GM19468 (cell line): Measurements from ENCODE around the gene ENTPD7.
A peak's percentile ranks its signal among the peaks of the same experiment; 100 is the strongest.
"Not testable (repeated sequence)": the region's sequence is repeated elsewhere in the genome, so short reads cannot be mapped to it uniquely, and the experiment has no call there.

Experiments used
- ATAC-seq: cut with Tn5 transposase; IDR thresholded peaks from one replicate; pipeline ENCODE4 v1.9.1; 2021; ENCODE audit warnings: mild to moderate bottlenecking, moderate library complexity, moderate number of reproducible peaks; ENCODE audit not compliant: unreplicated experiment; ENCODE audit errors: extremely low read depth

Gene ENTPD7

DNA sequence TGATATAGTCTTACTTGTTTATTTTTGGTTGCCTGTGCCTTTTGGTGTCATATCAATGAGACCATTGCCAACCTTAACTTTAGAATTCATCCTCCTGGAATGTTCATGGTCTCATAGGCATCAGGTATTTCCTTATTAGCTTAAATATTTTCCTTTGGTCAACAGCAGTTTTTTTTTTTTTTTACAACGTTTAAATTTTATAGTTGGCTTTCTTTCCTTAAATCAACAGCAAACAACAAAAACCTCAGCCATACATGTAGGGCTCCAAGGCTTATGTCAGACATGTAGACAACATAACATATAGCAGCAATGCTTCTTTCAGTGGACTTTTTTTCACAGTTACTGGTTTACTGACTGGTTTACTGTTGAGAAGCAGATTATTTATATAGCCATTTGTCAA is 22.7 kb downstream of the ENTPD7 start:
- ATAC-seq: no peak

DNA sequence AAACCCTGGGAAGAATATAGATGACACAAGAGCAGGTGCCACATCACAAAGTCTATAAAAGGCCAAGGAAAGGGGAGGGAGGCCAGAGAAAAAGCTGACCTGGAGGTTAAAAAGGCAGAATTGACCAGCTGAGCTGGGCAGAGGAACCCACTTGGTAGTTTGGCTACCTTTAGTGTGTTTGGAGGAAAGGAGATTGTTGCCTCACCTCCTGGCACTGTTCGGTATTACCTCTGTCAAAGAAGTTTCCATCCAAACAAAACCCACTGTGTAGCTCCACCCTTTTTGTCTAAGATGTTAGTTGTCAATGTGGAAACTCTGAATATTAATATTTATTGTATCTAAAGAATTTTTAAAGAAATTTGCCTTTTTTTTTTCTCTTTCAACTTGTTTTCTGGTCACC is 23.4 kb downstream of the ENTPD7 start:
- no peak for ATAC-seq

GRCh38 chr10:99685597-99685967 is 26.3 kb downstream of the ENTPD7 start:
- ATAC-seq: peak; percentile 69

DNA sequence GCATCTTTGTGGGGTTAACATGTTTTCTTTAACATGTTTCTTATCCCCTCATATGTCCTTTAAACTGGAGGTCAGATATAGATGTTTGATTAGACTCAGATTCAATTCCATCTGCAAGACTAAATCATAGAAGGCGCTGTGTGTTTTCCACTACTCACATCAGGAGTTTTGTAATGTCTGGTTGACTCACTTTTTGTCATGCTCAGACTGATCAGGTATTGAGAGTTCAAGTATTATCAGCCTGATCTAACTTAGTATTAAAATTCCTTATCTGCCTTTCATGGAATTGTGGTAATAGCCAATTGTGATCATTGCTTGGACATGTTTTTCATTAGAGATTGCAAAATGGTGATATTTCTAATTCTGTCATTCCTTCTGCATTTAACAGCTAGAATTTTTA is 30.2 kb downstream of the ENTPD7 start:
- no peak for ATAC-seq

- no peak for ATAC-seq
Observed at GRCh38 chr10:99693933-99694583, 34.7 kb downstream of the ENTPD7 start.

GRCh38 chr10:99695761-99696160 is 36.5 kb downstream of the ENTPD7 start:
- no peak for ATAC-seq

DNA sequence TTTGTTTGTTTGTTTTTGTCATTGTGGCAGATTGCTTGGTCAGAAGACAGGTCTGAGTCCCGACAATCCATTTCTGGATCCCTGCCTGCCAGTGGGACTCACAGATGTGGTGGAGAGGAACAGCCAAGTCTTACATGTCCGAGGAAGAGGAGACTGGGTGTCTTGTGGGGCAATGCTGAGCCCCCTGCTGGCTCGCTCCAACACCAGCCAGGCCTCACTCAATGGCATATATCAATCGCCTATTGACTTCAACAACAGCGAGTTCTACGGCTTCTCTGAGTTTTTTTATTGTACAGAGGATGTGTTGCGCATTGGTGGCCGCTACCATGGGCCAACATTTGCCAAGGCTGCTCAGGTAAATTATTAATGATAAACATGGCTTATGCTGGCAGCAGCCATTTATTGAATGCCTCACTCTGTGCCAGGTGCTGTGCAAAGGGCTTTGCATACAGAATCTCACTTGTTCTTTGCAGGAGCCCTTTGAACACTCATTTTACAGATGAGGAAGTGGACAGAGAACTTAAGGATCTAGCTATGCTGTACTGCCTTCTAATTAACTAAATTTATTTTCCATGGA is 39.3 kb downstream of the ENTPD7 start:
- no peak for ATAC-seq

DNA sequence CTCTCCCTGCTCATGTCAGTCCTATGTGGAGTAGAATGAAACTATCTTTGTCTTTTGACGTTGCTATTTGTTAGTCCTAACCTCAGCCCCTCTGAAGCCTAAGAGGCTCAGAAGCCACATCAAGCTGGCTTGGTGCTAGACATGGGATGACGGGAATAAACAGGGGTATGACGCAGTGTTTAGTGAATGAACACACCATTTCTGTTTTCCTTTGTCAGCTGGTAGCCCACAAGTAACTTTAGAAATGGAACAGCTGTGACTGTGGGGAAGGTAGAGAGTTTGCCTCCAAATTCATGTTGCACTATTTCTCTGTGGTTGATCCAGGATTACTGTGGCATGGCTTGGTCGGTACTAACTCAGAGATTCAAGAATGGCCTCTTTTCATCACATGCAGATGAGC is 41.3 kb downstream of the ENTPD7 start:
- ATAC-seq: no peak

DNA sequence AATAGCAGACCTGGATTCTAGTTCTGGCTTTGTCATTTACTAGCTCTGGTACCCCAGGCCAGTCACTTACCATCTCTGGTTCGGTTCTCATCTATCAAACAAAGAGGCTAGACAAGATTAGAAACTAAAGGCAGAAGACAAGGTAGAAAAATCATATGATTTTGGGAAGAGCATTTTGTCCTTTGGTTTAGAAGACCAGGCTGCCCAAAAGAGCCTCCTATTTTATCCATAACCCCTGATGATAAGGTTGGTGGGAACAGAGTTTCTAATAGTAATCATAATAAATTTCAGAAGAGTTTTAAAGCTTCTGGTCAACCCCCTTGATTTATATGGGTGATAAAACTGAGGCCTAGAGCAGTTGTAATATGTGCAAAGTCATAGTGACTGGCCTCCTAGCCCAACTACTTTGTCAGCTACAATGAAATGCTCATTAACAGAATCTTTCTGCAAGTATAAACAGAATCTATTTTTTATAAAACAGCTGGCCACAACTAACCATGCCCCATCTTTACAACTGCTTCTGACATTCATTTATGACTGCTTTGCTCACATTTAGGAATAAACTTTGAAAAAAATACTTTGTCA is 49.2 kb downstream of the ENTPD7 start:
- no peak for ATAC-seq

DNA sequence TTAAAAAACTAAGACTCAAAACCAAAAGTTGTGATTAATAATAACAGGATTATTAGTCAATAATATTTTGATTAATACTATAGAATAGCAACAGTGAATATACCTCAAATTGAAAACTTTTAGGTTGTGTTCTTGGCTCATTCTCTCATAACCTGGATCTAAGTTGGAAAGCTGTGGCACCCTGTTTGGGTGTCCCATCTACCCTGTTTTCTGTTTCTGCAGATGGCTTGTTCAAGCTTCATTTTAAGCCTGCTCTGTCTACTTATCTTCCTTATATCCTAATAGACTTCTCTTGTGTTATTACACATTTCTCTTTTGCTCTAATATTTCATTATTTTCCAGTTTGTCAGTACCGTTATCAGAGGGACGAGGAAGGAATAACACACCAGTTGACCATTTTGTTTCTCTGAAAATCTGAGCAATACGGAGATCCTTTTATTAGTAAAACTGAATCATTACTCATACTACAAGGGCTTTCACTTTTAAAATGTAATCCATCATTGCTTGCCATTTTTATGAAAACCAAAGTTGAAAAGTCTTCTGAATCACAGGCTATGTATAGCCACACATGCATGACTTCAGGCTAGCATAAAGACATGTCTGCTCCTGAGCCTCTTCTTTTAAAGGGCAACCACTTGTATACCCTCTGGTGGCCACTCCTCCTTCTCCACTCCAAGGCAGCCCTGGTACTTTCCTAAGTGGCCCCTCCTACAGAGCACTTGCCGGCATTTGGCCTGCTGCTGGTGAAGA is 50.3 kb downstream of the ENTPD7 start:
- ATAC-seq: no peak

GRCh38 chr10:99711129-99711719 is 51.9 kb downstream of the ENTPD7 start:
- peak; percentile 52 for ATAC-seq

DNA sequence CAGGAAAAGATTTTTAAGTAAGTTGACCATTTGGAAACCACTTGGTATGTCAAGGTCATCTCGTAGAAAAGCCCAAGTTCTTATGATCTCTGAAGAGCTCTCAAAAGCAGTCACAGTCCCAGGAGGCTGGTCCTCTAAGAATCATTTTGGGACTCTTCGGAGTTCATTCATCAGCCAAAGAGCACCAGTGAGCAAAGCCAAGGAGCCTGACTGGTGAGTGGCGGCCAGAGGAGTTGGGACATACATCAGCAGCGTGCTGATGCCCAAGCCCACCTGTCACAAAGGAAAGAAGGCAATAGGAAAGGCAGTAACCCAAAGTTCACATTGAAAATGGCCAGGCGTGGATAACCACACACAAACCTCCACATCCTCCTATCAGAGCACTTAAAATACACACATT is 55.1 kb downstream of the ENTPD7 start:
- no peak for ATAC-seq

DNA sequence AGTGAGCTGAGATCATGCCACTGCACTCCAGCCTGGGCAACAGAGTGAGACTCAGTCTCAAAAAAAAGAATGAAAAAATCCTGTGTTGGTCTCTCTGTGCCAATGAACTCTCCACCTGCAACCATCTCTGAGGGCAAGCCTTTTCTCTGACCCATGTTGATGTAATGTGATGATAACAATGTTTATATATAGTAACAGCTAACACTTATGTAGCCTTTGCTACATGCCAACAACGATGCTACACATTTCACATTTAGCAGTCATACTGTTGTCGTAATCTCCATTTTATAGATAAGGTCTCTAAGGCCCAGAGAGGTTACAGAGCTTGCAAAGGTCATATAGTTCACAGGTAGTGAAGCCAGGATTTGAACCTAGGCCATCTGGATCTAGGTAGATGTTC is 61.1 kb downstream of the ENTPD7 start:
- ATAC-seq: no peak

GRCh38 chr10:99730026-99730425 is 70.7 kb downstream of the ENTPD7 start:
- no peak for ATAC-seq

DNA sequence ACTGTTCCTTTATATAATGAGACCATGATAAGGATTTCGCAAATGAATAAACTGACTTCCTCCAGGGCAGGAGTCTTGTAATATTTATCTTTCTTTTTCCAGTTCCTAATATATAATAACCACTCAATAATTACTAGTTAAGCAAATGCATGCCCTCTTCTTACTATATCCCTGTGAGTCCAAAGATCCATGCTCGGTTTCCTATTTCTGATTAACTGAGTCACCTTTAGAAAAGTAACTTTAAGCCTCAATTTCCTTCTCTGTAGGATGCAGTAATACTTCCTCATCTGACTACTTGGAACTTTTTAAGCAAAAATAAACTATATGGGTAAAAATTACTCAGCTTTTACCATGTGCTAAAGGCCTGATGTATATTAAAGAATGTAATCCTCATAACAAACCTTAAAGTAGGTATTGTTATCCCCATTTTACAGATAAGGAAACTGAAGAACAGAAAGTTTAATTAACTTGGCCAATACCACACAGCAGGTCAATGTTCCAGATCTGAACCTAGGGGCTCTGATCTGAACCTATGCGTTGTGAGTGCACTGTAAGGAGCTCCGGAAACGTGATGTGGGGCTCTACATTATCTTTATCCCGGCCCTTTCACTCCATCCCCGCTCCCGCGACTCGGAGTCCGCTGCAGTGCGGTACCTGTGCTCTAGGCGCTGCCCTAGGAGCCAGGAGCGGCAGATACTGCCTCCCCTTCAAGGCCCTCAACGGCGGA is 72.2 kb downstream of the ENTPD7 start:
- peak; percentile 2 for ATAC-seq

- ATAC-seq: peak; percentile 61
Observed at GRCh38 chr10:99732033-99732842, 72.9 kb downstream of the ENTPD7 start, which contains the start of the genes COX15 and CUTC. Gene COX15, minus strand, starts transcription at chr10:99732127. Its CDS starts 78 bp downstream, at chr10:99732049. Gene CUTC, plus strand, starts transcription at chr10:99732234. Its CDS starts 115 bp downstream, at chr10:99732349.

- ATAC-seq: no peak
Observed at GRCh38 chr10:99733366-99733765, 74.1 kb downstream of the ENTPD7 start.

DNA sequence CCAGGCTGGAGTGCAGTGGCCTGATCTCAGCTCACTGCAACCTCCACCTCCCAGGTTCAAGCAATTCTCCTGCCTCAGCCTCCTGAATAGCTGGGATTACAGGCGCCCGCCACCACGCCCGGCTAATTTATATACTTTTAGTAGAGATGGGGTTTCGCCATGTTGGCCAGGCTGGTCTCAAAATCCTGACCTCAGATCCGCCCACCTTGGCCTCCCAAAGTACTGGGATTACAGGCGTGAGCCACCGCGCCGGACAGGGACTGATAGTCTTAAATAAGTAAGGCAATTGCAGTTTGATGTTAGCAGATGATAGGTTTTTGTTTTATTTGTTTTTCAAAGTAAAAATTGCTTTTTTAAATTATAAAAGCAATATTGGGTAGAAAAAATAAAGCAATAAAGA is 74.8 kb downstream of the ENTPD7 start:
- not testable (repeated sequence) for ATAC-seq

- no peak for ATAC-seq
Observed at GRCh38 chr10:99740260-99740659, 81.0 kb downstream of the ENTPD7 start.
